ENCODE measurements around the gene LITAFD. TPM values are rescaled to one million over a fixed set of nuclear protein-coding genes. Genes with fewer than 3 reads are reported as not detected.
A peak's percentile ranks its signal among the peaks of the same experiment; 100 is the strongest.

Gene LITAFD
- total and polyA plus RNA-seq, 4 donors = not detected

DNA sequence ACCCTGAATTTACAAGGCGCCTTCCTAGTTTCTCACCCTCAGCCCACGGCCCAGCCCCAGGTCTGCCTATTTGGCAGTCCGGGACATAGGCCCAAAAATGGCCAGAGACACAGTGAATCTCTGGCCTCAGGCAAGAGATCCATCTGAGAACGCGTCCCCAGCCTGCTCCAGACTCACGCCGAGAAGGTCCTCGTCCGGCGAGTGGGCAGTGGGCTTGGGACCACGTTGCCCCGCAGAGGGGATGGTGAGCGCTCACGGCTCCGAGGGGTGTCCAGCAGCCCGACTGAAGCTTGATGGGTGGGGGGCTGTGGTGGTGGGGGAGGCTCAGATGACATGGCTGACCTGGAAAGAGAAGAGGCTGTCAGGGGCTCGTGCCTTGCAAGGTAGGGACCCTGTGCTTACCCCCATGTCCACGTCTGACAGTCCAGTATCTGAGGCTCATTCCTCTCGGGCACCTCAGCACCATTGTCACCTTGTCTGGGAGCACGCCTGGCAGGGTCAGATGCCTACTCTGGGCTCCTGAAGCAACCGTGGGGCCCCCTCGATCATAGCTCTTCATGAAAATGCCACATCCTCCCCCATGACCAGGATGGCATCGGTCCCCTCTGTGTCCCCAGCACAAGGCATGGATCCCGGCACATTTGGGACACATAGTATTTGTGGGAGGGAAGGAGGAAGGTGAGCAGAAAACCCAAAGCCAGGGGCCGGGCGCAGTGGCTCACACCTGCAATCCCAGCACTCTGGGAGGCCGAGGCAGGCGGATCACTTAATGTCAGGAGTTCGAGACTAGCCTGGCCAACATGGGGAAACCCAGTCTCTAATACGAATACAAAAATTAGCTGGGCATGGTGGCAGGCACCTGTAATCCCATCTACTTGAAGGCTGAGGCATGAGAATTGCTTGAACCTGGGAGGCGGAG, 22.9 kb upstream of the LITAFD start:
- Histone ChIP-seq H3K9me3 (ENCODE audit: control insufficient read depth in 4 of 4, insufficient read depth in 3 of 4, low read length in 3 of 4) (no peaks in the 10 kb centered on the region), H3K4me3 (no peak overlapping the region), H3K27ac (ENCODE audit: low read depth in 1 of 2, low read length in 1 of 2) (peak overlapping the region in 1 of 2 donors; percentile 72), H3K36me3 (ENCODE audit: control insufficient read depth in 4 of 4, insufficient read depth in 4 of 4, low read length in 4 of 4) (peaks cover 0 to 41% (median 29%) of the 10 kb centered on the region in 4 donors), H3K4me1 (ENCODE audit: control insufficient read depth in 5 of 5, insufficient read depth in 5 of 5, low read length in 5 of 5) (peaks cover 0 to 39% (median 9%) of the 10 kb centered on the region in 5 donors), H3K9ac (ENCODE audit: insufficient read depth in 1 of 2, low read length in 2 of 2) (no peak overlapping the region), H3K27me3 (ENCODE audit: control insufficient read depth in 3 of 3, insufficient read depth in 3 of 3, low read length in 2 of 3) (no peaks in the 10 kb centered on the region)
- DNase-seq = no peak
- 92 to 93% methylated on average over 31 of the region's 31 CpGs for WGBS, 2 donors
- TF ChIP-seq, protein P1, sequence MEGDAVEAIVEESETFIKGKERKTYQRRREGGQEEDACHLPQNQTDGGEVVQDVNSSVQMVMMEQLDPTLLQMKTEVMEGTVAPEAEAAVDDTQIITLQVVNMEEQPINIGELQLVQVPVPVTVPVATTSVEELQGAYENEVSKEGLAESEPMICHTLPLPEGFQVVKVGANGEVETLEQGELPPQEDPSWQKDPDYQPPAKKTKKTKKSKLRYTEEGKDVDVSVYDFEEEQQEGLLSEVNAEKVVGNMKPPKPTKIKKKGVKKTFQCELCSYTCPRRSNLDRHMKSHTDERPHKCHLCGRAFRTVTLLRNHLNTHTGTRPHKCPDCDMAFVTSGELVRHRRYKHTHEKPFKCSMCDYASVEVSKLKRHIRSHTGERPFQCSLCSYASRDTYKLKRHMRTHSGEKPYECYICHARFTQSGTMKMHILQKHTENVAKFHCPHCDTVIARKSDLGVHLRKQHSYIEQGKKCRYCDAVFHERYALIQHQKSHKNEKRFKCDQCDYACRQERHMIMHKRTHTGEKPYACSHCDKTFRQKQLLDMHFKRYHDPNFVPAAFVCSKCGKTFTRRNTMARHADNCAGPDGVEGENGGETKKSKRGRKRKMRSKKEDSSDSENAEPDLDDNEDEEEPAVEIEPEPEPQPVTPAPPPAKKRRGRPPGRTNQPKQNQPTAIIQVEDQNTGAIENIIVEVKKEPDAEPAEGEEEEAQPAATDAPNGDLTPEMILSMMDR (IDR thresholded peaks at IDR 0.05; ENCODE audit: control extremely low read depth, extremely low read depth) = no peak
- no peak for ATAC-seq (ENCODE audit: insufficient read depth, low FRiP score)

DNA sequence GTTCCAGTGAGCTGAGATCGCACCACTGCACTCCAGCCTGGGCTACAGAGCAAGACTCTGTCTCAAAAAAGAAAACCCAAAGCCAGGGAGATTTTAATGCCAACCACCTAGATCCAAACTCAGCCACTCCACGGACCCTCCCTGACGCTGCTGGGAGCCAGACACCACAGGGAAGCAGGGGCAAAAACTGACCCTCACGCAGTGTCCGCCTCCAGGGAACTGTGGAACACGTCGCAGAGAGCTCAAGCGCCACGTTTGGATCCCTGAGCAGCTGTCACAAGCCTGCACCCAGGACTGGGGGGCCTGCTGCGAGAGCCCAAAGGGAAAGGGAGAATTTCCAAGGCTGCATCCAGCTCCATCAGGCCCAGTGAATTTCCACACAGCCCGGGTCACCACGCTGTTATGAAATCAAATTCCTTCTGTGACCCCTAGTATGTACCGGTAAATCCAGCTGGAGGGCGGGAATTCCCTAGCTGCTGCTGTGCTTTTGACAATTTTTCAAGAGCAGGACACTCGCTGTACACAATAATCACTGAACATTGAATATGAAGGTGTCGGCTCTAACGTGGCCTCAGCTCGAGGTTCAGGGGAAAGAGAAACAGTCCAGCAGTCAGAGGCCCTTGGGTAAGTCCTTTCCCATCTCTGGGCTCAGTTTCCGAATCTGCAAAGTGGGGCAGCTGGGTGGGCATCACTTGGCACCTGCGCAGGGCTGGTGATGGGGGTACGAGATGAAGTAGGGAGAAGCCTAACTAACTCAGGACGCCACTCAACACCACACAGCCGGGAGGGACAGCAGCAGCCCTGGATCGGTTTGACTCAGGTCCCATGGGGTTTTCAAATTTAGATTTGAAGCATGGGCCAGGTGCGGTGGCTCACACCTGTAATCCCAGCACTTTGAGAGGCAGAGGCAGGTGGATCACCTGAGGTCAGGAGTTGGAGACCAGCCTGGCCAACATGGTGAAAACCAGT, 22.0 kb upstream of the LITAFD start:
- H3K27ac ChIP-seq (ENCODE audit: low read depth in 1 of 2, low read length in 1 of 2) = peak overlapping the region in 1 of 2 donors; percentile 72
- H3K27me3 ChIP-seq (ENCODE audit: control insufficient read depth in 3 of 3, insufficient read depth in 3 of 3, low read length in 2 of 3) = no peaks in the 10 kb centered on the region
- peak in 2 of 3 donors; percentile 50 to 61 for DNase-seq
- H3K9ac ChIP-seq (ENCODE audit: insufficient read depth in 1 of 2, low read length in 2 of 2) = no peak overlapping the region
- H3K4me1 ChIP-seq (ENCODE audit: control insufficient read depth in 5 of 5, insufficient read depth in 5 of 5, low read length in 5 of 5) = peaks cover 0 to 45% (median 13%) of the 10 kb centered on the region in 5 donors
- WGBS, 2 donors = 63 to 71% methylated on average over 25 of the region's 25 CpGs
- no peak for ATAC-seq (ENCODE audit: insufficient read depth, low FRiP score)
- TF ChIP-seq, protein P1 (IDR thresholded peaks at IDR 0.05; ENCODE audit: control extremely low read depth, extremely low read depth) = no peak
- peaks cover 0 to 34% (median 24%) of the 10 kb centered on the region in 4 donors for H3K36me3 ChIP-seq (ENCODE audit: control insufficient read depth in 4 of 4, insufficient read depth in 4 of 4, low read length in 4 of 4)
- no peak overlapping the region for H3K4me3 ChIP-seq
- no peaks in the 10 kb centered on the region for H3K9me3 ChIP-seq (ENCODE audit: control insufficient read depth in 4 of 4, insufficient read depth in 3 of 4, low read length in 3 of 4)

DNA sequence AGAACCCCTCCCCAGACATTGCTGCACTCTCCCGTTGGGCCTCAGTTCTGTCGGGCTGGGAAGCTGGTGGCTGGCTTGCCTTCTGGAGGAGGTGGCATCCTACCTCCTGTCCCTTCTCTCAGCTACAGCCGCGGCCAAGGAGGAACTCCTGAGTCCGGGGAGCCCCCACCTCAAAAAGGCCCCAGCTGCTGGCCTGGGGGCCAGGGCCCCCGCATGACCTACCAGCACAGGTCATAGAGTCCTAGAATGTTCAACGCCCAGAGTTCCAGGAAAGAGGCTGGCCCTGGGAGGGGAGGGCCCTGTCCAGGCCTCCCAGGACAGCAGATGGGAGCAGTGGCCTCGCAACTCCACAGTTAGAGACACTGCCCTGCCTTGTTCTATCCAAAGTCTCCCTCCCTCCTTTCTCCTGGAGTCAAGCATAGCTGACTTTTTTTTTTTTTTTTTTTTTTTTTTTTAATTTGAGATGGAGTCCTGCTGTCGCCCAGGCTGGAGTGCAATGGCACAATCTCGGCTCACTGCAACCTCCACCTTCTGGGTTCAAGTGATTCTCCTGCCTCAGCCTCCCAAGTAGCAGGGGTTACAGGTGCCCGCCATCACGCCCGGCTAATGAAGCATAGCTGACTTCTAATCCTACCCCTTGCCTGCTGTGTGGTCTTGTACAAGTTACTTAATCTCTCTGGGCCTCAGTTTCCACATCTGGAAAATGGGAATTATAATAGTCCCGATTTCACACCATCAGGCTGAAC, 20.4 kb upstream of the LITAFD start:
- Histone ChIP-seq H3K27me3 (ENCODE audit: control insufficient read depth in 3 of 3, insufficient read depth in 3 of 3, low read length in 2 of 3) (no peaks in the 10 kb centered on the region), H3K36me3 (ENCODE audit: control insufficient read depth in 4 of 4, insufficient read depth in 4 of 4, low read length in 4 of 4) (peaks cover 0 to 21% (median 15%) of the 10 kb centered on the region in 4 donors), H3K27ac (ENCODE audit: low read depth in 1 of 2, low read length in 1 of 2) (peak overlapping the region in 1 of 2 donors; percentile 84), H3K9me3 (ENCODE audit: control insufficient read depth in 4 of 4, insufficient read depth in 3 of 4, low read length in 3 of 4) (no peaks in the 10 kb centered on the region), H3K9ac (ENCODE audit: insufficient read depth in 1 of 2, low read length in 2 of 2) (no peak overlapping the region), H3K4me1 (ENCODE audit: control insufficient read depth in 5 of 5, insufficient read depth in 5 of 5, low read length in 5 of 5) (peaks cover 0 to 51% (median 13%) of the 10 kb centered on the region in 5 donors), H3K4me3 (no peak overlapping the region)
- peak; percentile 39 to 67 (median 50) for DNase-seq
- no peak for ATAC-seq (ENCODE audit: insufficient read depth, low FRiP score)
- TF ChIP-seq, protein P1 (IDR thresholded peaks at IDR 0.05; ENCODE audit: control extremely low read depth, extremely low read depth) = no peak
- WGBS, 2 donors = 68% methylated on average over 14 of the region's 14 CpGs
